Liver (tissue), 3 donors: ENCODE results near the gene XRCC6.

Experiments used
- NR2F2 ChIP-seq: IDR thresholded peaks from 2 replicates; pipeline ENCODE4 v1.6.1; 2016; ENCODE audit warnings: antibody characterized with exemption
- RAD21 ChIP-seq, 2 donors: IDR thresholded peaks; 2 replicates each; pipeline ENCODE4 v1.6.1; 2016; ENCODE audit warnings: antibody characterized with exemption in 2 of 2, mild to moderate bottlenecking in 2 of 2
- SP1 ChIP-seq: IDR thresholded peaks from 2 replicates; pipeline ENCODE4 v1.6.1; 2018; ENCODE audit warnings: antibody characterized with exemption, mild to moderate bottlenecking
- YY1 ChIP-seq: IDR thresholded peaks from 2 replicates; pipeline ENCODE4 v1.6.1; 2016; ENCODE audit warnings: antibody characterized with exemption, mild to moderate bottlenecking
- TF ChIP-seq, protein P1 (sequence below): fragments of 150-350 bp; IDR thresholded peaks from 2 replicates; pipeline ENCODE4 v1.5.1; 2017; ENCODE audit warnings: improper control_type of control experiment, low read depth, low read length; ENCODE audit not compliant: missing input control
- TF ChIP-seq, protein P2 (sequence below): IDR thresholded peaks from 2 replicates; pipeline ENCODE4 v1.6.1; 2016; ENCODE audit warnings: antibody characterized with exemption
- TF ChIP-seq, protein P3 (sequence below): IDR thresholded peaks from 2 replicates; pipeline ENCODE4 v1.6.1; 2016; ENCODE audit warnings: antibody characterized with exemption, mild to moderate bottlenecking
- donor health status: healthy.
- donor health status: healthy.

GRCh38 chr22:41659941-41660340 is 38.8 kb downstream of the XRCC6 start:
- TF ChIP-seq, protein P1, sequence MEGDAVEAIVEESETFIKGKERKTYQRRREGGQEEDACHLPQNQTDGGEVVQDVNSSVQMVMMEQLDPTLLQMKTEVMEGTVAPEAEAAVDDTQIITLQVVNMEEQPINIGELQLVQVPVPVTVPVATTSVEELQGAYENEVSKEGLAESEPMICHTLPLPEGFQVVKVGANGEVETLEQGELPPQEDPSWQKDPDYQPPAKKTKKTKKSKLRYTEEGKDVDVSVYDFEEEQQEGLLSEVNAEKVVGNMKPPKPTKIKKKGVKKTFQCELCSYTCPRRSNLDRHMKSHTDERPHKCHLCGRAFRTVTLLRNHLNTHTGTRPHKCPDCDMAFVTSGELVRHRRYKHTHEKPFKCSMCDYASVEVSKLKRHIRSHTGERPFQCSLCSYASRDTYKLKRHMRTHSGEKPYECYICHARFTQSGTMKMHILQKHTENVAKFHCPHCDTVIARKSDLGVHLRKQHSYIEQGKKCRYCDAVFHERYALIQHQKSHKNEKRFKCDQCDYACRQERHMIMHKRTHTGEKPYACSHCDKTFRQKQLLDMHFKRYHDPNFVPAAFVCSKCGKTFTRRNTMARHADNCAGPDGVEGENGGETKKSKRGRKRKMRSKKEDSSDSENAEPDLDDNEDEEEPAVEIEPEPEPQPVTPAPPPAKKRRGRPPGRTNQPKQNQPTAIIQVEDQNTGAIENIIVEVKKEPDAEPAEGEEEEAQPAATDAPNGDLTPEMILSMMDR: no peak
- TF ChIP-seq, protein P2, sequence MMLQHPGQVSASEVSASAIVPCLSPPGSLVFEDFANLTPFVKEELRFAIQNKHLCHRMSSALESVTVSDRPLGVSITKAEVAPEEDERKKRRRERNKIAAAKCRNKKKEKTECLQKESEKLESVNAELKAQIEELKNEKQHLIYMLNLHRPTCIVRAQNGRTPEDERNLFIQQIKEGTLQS: no peak
- no peak for TF ChIP-seq SP1
- TF ChIP-seq, protein P3, sequence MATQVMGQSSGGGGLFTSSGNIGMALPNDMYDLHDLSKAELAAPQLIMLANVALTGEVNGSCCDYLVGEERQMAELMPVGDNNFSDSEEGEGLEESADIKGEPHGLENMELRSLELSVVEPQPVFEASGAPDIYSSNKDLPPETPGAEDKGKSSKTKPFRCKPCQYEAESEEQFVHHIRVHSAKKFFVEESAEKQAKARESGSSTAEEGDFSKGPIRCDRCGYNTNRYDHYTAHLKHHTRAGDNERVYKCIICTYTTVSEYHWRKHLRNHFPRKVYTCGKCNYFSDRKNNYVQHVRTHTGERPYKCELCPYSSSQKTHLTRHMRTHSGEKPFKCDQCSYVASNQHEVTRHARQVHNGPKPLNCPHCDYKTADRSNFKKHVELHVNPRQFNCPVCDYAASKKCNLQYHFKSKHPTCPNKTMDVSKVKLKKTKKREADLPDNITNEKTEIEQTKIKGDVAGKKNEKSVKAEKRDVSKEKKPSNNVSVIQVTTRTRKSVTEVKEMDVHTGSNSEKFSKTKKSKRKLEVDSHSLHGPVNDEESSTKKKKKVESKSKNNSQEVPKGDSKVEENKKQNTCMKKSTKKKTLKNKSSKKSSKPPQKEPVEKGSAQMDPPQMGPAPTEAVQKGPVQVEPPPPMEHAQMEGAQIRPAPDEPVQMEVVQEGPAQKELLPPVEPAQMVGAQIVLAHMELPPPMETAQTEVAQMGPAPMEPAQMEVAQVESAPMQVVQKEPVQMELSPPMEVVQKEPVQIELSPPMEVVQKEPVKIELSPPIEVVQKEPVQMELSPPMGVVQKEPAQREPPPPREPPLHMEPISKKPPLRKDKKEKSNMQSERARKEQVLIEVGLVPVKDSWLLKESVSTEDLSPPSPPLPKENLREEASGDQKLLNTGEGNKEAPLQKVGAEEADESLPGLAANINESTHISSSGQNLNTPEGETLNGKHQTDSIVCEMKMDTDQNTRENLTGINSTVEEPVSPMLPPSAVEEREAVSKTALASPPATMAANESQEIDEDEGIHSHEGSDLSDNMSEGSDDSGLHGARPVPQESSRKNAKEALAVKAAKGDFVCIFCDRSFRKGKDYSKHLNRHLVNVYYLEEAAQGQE: no peak
- no peak for TF ChIP-seq YY1
- no peak for TF ChIP-seq NR2F2
- no peak for TF ChIP-seq RAD21 (IDR thresholded peaks at IDR 0.05)
